H9 (cell line): ENCODE measurements around the gene KCNQ2. TPM values are rescaled to one million over a fixed set of nuclear protein-coding genes. Genes with fewer than 3 reads are reported as not detected.

Experiments
- DNase-seq: peaks from one replicate; pipeline ENCODE4 v3.0.0-alpha.2; 2017
- H2AFZ ChIP-seq: one replicate; pipeline ENCODE4 v1.6.1; 2013; ENCODE audit warnings: mild to moderate bottlenecking, low read length, control low read depth, moderate library complexity
- H2AK5ac ChIP-seq: 2 replicates; pipeline ENCODE4 v1.6.1; 2013; ENCODE audit warnings: low read length, control low read depth, mixed read lengths; ENCODE audit not compliant: insufficient read length
- H2BK120ac ChIP-seq: one replicate; pipeline ENCODE4 v1.6.1; 2013; ENCODE audit warnings: low read depth, mild to moderate bottlenecking, low read length, control low read depth, inconsistent platforms; ENCODE audit not compliant: poor library complexity, severe bottlenecking
- H2BK12ac ChIP-seq: 2 replicates; pipeline ENCODE4 v1.6.1; 2013; ENCODE audit warnings: low read length, control low read depth, mixed read lengths, low read depth; ENCODE audit not compliant: insufficient read length
- H2BK15ac ChIP-seq: 2 replicates; pipeline ENCODE4 v1.6.1; 2013; ENCODE audit warnings: low read depth, low read length, control low read depth
- H2BK20ac ChIP-seq: one replicate; pipeline ENCODE4 v1.6.1; 2013; ENCODE audit warnings: low read depth, mild to moderate bottlenecking, low read length, control low read depth, inconsistent platforms; ENCODE audit not compliant: poor library complexity, severe bottlenecking
- H2BK5ac ChIP-seq: 2 replicates; pipeline ENCODE4 v1.6.1; 2013; ENCODE audit warnings: low read length, control low read depth, mixed read lengths; ENCODE audit not compliant: insufficient read length
- H3K14ac ChIP-seq: 2 replicates; pipeline ENCODE4 v1.6.1; 2013; ENCODE audit warnings: low read length, control low read depth; ENCODE audit not compliant: insufficient read depth
- H3K18ac ChIP-seq: 2 replicates; pipeline ENCODE4 v1.6.1; 2013; ENCODE audit warnings: low read depth, mild to moderate bottlenecking, mixed read lengths, low read length, control low read depth; ENCODE audit not compliant: insufficient read length
- H3K23ac ChIP-seq: 2 replicates; pipeline ENCODE4 v1.6.1; 2013; ENCODE audit warnings: low read length, control low read depth, mixed read lengths, low read depth; ENCODE audit not compliant: insufficient read length
- H3K23me2 ChIP-seq: 2 replicates; pipeline ENCODE4 v1.6.1; 2013; ENCODE audit warnings: low read depth, mild to moderate bottlenecking, mixed read lengths, low read length, control low read depth; ENCODE audit not compliant: insufficient read length, poor library complexity, severe bottlenecking
- H3K27ac ChIP-seq: 2 replicates; pipeline ENCODE4 v1.5.1; 2013; ENCODE audit warnings: low read length, control low read depth, mixed read lengths, low read depth; ENCODE audit not compliant: insufficient read length
- H3K27me3 ChIP-seq: 2 replicates; pipeline ENCODE4 v1.6.1; 2013; ENCODE audit warnings: low read length, control low read depth, inconsistent platforms; ENCODE audit not compliant: insufficient read depth
- H3K4ac ChIP-seq: 2 replicates; pipeline ENCODE4 v1.6.1; 2013; ENCODE audit warnings: low read depth, mild to moderate bottlenecking, control low read depth, inconsistent platforms, low read length, moderate library complexity
- H3K4me1 ChIP-seq: 2 replicates; pipeline ENCODE4 v1.6.1; 2013; ENCODE audit warnings: low read length, control low read depth, inconsistent platforms; ENCODE audit not compliant: insufficient read depth
- H3K4me2 ChIP-seq: 2 replicates; pipeline ENCODE4 v1.6.1; 2013; ENCODE audit warnings: low read length, control low read depth, mixed read lengths; ENCODE audit not compliant: insufficient read length, insufficient read depth
- H3K56ac ChIP-seq: 2 replicates; pipeline ENCODE4 v1.6.1; 2013; ENCODE audit warnings: low read depth, mild to moderate bottlenecking, mixed read lengths, low read length, control low read depth; ENCODE audit not compliant: insufficient read length
- H3K79me1 ChIP-seq: 2 replicates; pipeline ENCODE4 v1.6.1; 2013; ENCODE audit warnings: low read depth, mild to moderate bottlenecking, moderate library complexity, low read length, control low read depth, inconsistent platforms; ENCODE audit not compliant: insufficient read depth, poor library complexity, severe bottlenecking
- H3K79me2 ChIP-seq: 2 replicates; pipeline ENCODE4 v1.6.1; 2013; ENCODE audit warnings: low read length, control low read depth, inconsistent platforms; ENCODE audit not compliant: insufficient read depth
- H3K9ac ChIP-seq: 2 replicates; pipeline ENCODE4 v1.6.1; 2013; ENCODE audit warnings: low read length, control low read depth, mixed read lengths; ENCODE audit not compliant: insufficient read length; ENCODE audit errors: extremely low read depth
- H3K9me3 ChIP-seq: one replicate; pipeline ENCODE4 v1.6.1; 2013; ENCODE audit warnings: low read depth, low read length, inconsistent platforms; ENCODE audit not compliant: control insufficient read depth
- H3T11ph ChIP-seq: one replicate; pipeline ENCODE4 v1.6.1; 2013; ENCODE audit warnings: mild to moderate bottlenecking, low read length, control low read depth, inconsistent platforms
- H4K20me1 ChIP-seq: one replicate; pipeline ENCODE4 v1.6.1; 2013; ENCODE audit not compliant: control insufficient read depth, insufficient read length, insufficient read depth
- H4K5ac ChIP-seq: 2 replicates; pipeline ENCODE4 v1.6.1; 2013; ENCODE audit warnings: low read depth, mild to moderate bottlenecking, mixed read lengths, low read length, control low read depth; ENCODE audit not compliant: insufficient read length
- H4K8ac ChIP-seq: replicated peaks from 2 replicates; pipeline ENCODE4 v1.6.1; 2013; ENCODE audit warnings: low read length, control low read depth, mixed read lengths, low read depth; ENCODE audit not compliant: insufficient read length
- H4K91ac ChIP-seq: 2 replicates; pipeline ENCODE4 v1.6.1; 2013; ENCODE audit warnings: low read depth, mild to moderate bottlenecking, moderate library complexity, mixed read lengths, low read length, control low read depth; ENCODE audit not compliant: insufficient read length
- H3K27ac Mint-ChIP-seq, 3 experiments: 2 replicates in 2 of 3; 3 replicates in 1 of 3; pipeline ENCODE4 v1.8.0; 2020 to 2021; ENCODE audit warnings: mixed read lengths in 3 of 3, mild to moderate bottlenecking in 1 of 3, moderate library complexity in 1 of 3
- H3K27me3 Mint-ChIP-seq: 2 replicates; pipeline ENCODE4 v1.8.0; 2021; ENCODE audit warnings: low read depth, mild to moderate bottlenecking, moderate library complexity, mixed read lengths
- H3K36me3 Mint-ChIP-seq, 3 experiments: 2 replicates in 2 of 3; 3 replicates in 1 of 3; pipeline ENCODE4 v1.8.0; 2020 to 2021; ENCODE audit warnings: low read depth in 3 of 3, mixed read lengths in 3 of 3; ENCODE audit not compliant: insufficient read depth in 1 of 3
- H3K4me1 Mint-ChIP-seq, 2 experiments: 2 replicates each; pipeline ENCODE4 v1.8.0; 2020; ENCODE audit warnings: mixed read lengths in 2 of 2
- H3K4me3 Mint-ChIP-seq, 2 experiments: 2 replicates in 1 of 2; 3 replicates in 1 of 2; pipeline ENCODE4 v1.8.0; 2020 to 2021; ENCODE audit warnings: mild to moderate bottlenecking in 2 of 2, mixed read lengths in 2 of 2, moderate library complexity in 1 of 2
- H3K9me3 Mint-ChIP-seq, 2 experiments: 2 replicates in 1 of 2; 3 replicates in 1 of 2; pipeline ENCODE4 v1.8.0; 2020; ENCODE audit warnings: mild to moderate bottlenecking in 2 of 2, mixed read lengths in 2 of 2, moderate library complexity in 1 of 2
- WGBS: extraction: QIAGEN DNeasy Blood & Tissue Kit; methylation state at CpG from one replicate; pipeline ENCODE4 v1.1.7; 2013; ENCODE audit warnings: missing lambda C conversion rate, low lambda C conversion rate, mixed read lengths; ENCODE audit not compliant: insufficient read length; ENCODE audit errors: extremely low coverage; 5-methylcytosine and 5-hydroxymethylcytosine counted together
- total RNA-seq: library from RNA; stranded (reverse); gene quantifications from 2 replicates; pipeline ENCODE4 v1.2.1, GENCODE V29; 2021
- TF ChIP-seq, protein P1 (sequence below): fragments of 200-600 bp; sonication (generic); conservative IDR thresholded peaks from 3 replicates; pipeline ENCODE4 v1.8.0; 2021; ENCODE audit warnings: antibody characterized with exemption, mild to moderate bottlenecking

KCNQ2 gene
- total RNA-seq, 1 experiment from 2014 or later = 69.2 TPM

DNA sequence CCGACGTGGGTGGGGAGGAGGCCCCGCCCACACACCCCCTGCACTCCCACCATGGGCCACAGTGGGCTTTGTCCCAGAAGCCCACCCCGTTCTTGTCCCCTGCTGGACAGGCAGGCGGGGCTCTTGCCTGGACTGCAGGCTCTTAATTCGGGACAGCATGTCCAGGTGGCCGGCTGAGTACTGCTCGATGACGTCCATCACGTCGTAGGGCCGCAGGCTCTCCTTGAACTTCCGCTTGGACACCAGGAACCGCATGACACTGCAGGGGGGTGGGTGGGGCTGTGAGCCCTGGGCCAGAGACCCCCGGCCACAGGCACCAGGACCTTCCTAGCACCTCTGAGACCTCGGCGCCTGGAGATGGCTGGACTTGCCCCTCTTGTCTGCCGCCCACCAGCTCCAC is 59.1 kb downstream of the KCNQ2 start:
- H2BK120ac ChIP-seq = no peak overlapping the region
- H2BK12ac ChIP-seq = no peak overlapping the region
- no peak overlapping the region for H3K18ac ChIP-seq
- no peaks in the 10 kb centered on the region for H3K4me1 ChIP-seq
- H3K23me2 ChIP-seq = no peaks in the 10 kb centered on the region
- H4K20me1 ChIP-seq = no peaks in the 10 kb centered on the region
- no CpG with 5 or more reads among the region's 18 CpGs for WGBS
- no peaks in the 10 kb centered on the region for H3K79me2 ChIP-seq
- no peaks in the 10 kb centered on the region for H3K27me3 ChIP-seq
- DNase-seq = no peak
- Mint-ChIP-seq H3K4me1 (peaks cover 7 to 21% of the 10 kb centered on the region in 2 experiments), H3K36me3 (peaks cover 0 to 4% (median 2%) of the 10 kb centered on the region in 3 experiments; a peak in 2 of 7 replicates), H3K27ac (no peak overlapping the region), H3K4me3 (no peak overlapping the region), H3K27me3 (no peaks in the 10 kb centered on the region), H3K9me3 (no peaks in the 10 kb centered on the region)
- no peak overlapping the region for H3K27ac ChIP-seq
- no peak overlapping the region for H2AFZ ChIP-seq
- no peaks in the 10 kb centered on the region for H3K9me3 ChIP-seq
- H3K4ac ChIP-seq = no peak overlapping the region
- no peaks in the 10 kb centered on the region for H3K79me1 ChIP-seq
- H3K23ac ChIP-seq = no peak overlapping the region
- H2BK5ac ChIP-seq = no peak overlapping the region
- no peak overlapping the region for H2AK5ac ChIP-seq
- no peak overlapping the region for H3T11ph ChIP-seq
- H4K5ac ChIP-seq = no peak overlapping the region
- H2BK20ac ChIP-seq = no peak overlapping the region
- no peak overlapping the region for H4K8ac ChIP-seq
- TF ChIP-seq, protein P1, sequence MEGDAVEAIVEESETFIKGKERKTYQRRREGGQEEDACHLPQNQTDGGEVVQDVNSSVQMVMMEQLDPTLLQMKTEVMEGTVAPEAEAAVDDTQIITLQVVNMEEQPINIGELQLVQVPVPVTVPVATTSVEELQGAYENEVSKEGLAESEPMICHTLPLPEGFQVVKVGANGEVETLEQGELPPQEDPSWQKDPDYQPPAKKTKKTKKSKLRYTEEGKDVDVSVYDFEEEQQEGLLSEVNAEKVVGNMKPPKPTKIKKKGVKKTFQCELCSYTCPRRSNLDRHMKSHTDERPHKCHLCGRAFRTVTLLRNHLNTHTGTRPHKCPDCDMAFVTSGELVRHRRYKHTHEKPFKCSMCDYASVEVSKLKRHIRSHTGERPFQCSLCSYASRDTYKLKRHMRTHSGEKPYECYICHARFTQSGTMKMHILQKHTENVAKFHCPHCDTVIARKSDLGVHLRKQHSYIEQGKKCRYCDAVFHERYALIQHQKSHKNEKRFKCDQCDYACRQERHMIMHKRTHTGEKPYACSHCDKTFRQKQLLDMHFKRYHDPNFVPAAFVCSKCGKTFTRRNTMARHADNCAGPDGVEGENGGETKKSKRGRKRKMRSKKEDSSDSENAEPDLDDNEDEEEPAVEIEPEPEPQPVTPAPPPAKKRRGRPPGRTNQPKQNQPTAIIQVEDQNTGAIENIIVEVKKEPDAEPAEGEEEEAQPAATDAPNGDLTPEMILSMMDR = no peak
- no peak overlapping the region for H2BK15ac ChIP-seq
- no peak overlapping the region for H3K4me2 ChIP-seq
- no peak overlapping the region for H3K56ac ChIP-seq
- no peak overlapping the region for H3K14ac ChIP-seq
- H3K9ac ChIP-seq = no peak overlapping the region
- no peak overlapping the region for H4K91ac ChIP-seq
